ENCODE results near the gene XIST.
"Not testable (repeated sequence)": the region's sequence is repeated elsewhere in the genome, so short reads cannot be mapped to it uniquely, and the experiment has no call there.

GRCh38 chrX:73804109-73804508, 48.4 kb downstream of the XIST start:
- TF ChIP-seq, protein P1, sequence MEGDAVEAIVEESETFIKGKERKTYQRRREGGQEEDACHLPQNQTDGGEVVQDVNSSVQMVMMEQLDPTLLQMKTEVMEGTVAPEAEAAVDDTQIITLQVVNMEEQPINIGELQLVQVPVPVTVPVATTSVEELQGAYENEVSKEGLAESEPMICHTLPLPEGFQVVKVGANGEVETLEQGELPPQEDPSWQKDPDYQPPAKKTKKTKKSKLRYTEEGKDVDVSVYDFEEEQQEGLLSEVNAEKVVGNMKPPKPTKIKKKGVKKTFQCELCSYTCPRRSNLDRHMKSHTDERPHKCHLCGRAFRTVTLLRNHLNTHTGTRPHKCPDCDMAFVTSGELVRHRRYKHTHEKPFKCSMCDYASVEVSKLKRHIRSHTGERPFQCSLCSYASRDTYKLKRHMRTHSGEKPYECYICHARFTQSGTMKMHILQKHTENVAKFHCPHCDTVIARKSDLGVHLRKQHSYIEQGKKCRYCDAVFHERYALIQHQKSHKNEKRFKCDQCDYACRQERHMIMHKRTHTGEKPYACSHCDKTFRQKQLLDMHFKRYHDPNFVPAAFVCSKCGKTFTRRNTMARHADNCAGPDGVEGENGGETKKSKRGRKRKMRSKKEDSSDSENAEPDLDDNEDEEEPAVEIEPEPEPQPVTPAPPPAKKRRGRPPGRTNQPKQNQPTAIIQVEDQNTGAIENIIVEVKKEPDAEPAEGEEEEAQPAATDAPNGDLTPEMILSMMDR (IDR thresholded peaks at IDR 0.05; ENCODE audit: low read length): not testable (repeated sequence)
- TF ChIP-seq EZH2 (IDR thresholded peaks at IDR 0.05; ENCODE audit: borderline replicate concordance, low read length): not testable (repeated sequence)

All from OCI-LY1 (cell line).